H54 (cell line): ENCODE data around the gene PRDM7.
"Not testable (repeated sequence)": the region's sequence is repeated elsewhere in the genome, so short reads cannot be mapped to it uniquely, and the experiment has no call there.

Experiments used
- DNase-seq: peaks from one replicate; pipeline ENCODE4 v3.0.0; 2011; ENCODE audit warnings: low spot score, mixed read lengths; ENCODE audit not compliant: insufficient read length
- FAIRE-seq: peaks from 3 replicates; lab custom pipeline; 2011; peaks lifted over from hg19 to GRCh38; lab: Jason Lieb, UNC
- POLR2A ChIP-seq: IDR thresholded peaks from 2 replicates; pipeline ENCODE4 v1.6.1; 2011; ENCODE audit warnings: low read depth, mild to moderate bottlenecking, low read length

PRDM7 gene

DNA sequence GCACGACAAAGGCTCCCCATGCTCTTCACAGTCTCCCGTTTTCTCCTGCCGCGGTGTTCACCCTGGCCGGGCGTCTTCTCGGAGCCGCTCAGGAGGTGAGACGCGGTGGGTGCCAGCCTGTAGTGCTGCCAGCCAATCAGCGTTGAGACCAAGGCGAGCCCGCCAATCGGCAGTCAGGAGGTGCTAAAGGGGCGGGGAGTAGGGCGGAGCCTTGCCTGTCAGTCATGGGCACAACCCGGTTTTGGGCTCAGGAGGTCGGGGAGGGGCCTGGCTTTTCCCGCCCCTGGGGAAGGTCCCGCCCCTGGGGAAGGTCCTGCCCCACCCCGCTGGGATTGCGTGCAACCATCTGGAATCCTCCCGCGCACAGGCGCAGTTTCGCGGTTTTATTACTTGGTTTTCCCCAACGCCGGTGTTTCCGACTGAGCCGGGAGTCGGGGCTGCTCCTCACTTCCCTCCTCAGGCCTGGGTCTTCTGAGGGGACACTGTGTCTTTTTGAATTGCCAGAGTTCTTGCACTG is at the start of gene PRDM7:
Gene PRDM7, minus strand, starts transcription at position 92 of the 517 bp plus-strand sequence. CDS start 1,421 bp downstream, outside the sequence.
- FAIRE-seq (no peak), DNase-seq (peak; percentile 86)
- no peak; the same call in 1 of the 2 replicates for TF ChIP-seq POLR2A

DNA sequence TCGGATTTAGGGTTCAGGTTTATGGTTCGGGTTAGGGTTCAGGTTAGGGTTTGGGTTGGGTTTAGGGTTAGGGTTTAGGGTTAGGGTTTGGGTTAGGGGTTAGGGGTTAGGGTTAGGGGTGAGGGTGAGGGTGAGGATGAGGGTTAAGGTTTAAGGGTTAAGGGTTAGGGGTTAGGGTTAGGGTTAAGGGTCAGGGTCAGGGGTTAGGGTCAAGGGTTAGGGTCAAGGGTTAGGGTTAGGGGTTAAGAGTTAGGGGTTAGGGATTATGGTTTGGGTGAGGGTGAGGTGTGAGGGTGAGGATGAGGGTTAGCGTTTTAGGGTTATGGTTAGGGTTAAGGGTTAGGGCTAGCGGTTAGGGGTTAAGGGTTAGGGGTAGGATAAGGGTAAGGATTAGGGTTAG is 44.7 kb upstream of the PRDM7 start:
- not testable (repeated sequence) for FAIRE-seq, DNase-seq

DNA sequence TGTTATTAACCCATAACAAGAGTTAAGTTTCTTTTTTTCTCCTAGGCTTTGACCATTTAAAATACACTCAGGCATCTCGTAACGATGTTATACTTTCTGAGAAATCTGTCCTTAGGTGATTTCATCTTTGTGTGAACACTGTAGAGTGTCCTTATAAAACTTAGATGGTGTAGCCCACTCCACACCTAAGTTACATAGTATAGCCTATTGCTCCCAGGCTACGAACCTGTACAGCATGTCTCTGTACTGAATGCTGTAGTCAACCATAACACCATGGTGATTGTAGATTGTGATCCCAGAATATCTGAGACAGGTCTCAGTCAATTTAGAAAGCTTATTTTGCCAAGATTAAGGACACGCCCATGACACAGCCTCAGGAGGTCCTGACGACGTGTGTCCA is 30.5 kb upstream of the PRDM7 start:
- not testable (repeated sequence) for FAIRE-seq

GRCh38 chr16:90107060-90107459 is 29.9 kb upstream of the PRDM7 start:
- not testable (repeated sequence) for DNase-seq, FAIRE-seq

More for the DNA sequence above, 30.5 kb upstream of the PRDM7 start:
- not testable (repeated sequence) for DNase-seq

DNA sequence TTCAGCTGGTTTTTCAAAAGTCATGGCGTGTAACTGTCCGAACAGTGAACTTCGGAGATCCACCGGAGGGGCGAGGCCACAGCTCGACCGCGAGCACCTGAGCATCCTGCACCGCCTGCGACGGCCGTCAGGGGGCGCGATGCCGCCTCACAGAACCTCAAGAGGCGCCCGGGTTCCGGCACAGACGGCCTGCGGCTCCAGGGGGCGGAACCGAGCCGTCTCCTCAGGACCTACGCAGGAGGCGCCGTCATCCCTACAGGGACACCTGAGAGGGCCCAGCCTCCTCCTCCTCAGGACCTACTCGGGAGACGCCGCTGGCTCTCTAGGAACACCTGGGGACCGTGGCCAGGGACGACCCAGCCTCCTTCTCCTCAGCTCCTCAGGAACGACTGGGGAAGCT is 29.1 kb upstream of the PRDM7 start:
- FAIRE-seq, DNase-seq: not testable (repeated sequence)

DNA sequence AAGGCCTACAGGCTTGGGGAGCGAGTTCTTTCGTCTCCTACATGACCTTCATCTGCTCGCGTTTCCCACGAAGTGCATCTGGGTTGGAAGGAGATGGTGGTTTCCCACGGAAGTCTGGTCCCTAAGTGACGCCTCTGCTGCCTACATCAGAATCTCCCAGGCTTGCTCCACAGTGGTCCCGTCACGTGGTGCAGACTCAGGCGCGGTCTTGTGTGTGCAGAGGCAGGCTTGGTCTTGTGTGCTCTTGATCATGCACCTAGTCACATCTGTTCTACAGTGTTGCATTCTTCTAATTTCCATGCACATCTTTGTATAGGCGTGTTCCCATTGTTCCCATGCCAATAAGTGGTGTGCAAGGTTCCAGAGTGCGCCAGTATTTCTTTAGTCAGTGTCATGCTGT is 27.6 kb upstream of the PRDM7 start:
- DNase-seq, FAIRE-seq: not testable (repeated sequence)

GRCh38 chr16:90102086-90102884 is 25.2 kb upstream of the PRDM7 start:
- not testable (repeated sequence) for DNase-seq, FAIRE-seq

- DNase-seq, FAIRE-seq: not testable (repeated sequence)
Measured at GRCh38 chr16:90101332-90101731, 24.2 kb upstream of the PRDM7 start.

DNA sequence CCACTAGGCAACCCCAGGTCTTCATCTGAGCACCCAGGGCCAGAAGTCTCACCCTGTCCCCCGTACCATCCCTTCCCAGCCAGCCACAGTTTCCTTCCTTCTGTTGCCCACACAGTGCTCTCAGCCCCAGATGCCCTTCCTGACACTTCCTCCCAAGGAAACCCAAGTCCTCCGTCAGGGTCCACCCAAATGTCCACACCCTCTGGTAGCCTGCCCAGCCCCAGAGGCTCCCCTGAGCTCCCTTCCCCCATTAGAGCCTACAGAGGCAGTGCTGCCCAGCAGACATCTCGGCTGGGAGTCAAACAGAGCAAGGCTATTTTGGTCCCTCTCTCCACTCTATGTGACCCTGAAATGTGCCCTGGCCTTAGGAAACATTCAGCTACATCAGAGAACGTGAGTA is 23.7 kb upstream of the PRDM7 start:
- FAIRE-seq, DNase-seq: not testable (repeated sequence)

GRCh38 chr16:90100229-90100628 is 23.1 kb upstream of the PRDM7 start:
- DNase-seq, FAIRE-seq: not testable (repeated sequence)

GRCh38 chr16:90098936-90099335 is 21.8 kb upstream of the PRDM7 start:
- DNase-seq, FAIRE-seq: not testable (repeated sequence)

DNA sequence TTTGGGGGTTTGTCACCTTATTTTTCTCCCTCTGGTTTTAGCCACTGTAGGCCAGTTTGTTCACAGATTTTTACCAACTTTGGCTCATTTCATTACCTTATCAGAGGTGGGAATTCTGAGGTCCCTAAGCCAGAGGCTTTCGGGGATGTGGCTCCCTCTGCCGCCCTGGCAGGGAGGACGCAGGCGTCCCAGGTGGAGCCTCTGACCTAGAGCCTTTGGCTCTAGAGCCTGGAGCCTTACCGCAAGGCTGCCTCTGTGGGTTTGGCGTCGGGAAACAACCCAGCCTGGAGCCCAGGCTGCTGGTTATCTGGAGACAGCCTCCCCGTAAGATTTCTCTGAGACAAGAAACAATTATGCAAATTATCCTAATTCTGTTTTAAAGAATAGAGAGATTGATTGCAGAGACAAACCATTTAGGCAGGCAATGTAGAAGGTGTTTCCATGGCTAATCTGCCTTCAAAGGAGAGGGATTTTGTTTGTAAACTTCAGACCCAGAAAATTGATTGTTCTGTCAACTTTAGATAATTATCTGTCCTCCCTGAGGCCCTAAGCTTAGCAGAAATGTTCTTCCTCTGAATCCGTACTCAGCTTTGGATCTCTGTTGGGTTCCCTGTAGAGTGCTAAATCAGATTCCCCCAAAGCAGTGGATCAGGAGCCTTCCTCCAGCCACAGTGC is 20.0 kb upstream of the PRDM7 start:
- DNase-seq, FAIRE-seq: not testable (repeated sequence)

DNA sequence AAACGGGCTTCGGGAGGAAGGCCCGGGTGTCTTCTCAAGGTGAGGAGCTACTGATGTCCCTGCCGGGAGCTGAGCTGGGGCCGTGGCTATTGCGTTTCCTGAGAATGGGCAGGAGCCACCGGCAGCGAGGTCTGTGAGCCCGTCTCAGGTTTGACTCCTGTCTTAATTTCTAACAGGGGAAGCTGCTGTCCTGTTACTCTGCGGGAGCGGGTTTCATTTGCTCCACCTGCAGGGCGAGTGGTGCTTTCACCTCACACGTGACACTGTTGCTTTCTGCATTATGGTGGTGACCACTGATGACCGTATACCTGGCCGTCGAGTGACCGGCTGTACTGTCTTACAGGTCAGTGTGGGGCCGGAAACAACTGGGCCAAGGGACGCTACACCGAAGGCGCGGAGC is 17.7 kb upstream of the PRDM7 start:
- not testable (repeated sequence) for FAIRE-seq, DNase-seq

GRCh38 chr16:90094296-90094695 is 17.2 kb upstream of the PRDM7 start:
- FAIRE-seq, DNase-seq: not testable (repeated sequence)

DNA sequence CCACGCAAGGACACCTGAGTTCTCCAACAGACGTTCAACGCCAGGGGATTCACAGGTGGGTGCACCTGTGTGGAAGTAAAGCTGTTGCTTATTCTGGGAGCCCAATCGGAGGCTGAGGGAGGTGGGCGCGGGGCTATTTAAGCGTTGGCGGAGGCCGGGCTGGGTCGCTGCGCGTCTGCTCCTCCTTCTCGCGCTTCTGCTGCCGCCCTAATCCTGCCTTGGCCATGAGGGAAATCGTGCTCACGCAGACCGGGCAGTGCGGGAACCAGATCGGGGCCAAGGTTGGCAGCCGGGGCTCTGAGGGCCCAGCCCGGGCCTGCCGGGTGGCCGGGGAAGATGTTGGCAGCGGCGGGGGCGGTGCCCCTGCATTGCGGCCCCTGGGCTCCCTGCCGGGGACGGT is 16.7 kb upstream of the PRDM7 start:
- DNase-seq, FAIRE-seq: not testable (repeated sequence)

DNA sequence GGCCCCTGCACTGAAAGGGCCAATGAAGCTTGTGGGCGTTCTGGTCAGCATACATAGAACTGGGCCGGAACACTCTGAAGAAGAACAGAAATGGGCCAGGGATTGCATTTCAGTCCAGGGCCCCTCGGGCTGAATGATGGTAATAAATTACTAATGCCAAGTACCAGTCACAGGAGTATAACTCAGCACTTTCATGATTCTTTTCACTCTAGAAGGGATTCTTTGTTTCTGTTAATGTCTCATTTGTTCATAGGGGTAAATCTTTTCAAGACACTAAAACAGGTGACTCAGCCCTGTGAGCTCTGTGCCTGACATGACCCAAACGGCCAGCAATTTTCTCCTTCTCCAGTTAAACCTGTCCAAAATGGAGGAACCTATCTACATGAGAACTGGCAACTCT is 15.7 kb upstream of the PRDM7 start:
- not testable (repeated sequence) for FAIRE-seq

More for the DNA sequence above, 15.7 kb upstream of the PRDM7 start:
- DNase-seq = not testable (repeated sequence)
